ENCODE results near the gene BTBD19. TPM values are rescaled to one million over a fixed set of nuclear protein-coding genes. Genes with fewer than 3 reads are reported as not detected.

BTBD19 gene
- total RNA-seq, 1 donor from 2014 or later = 26.7 TPM

- H3K27ac Mint-ChIP-seq = peak overlapping the region; percentile 75
- H3K4me1 Mint-ChIP-seq (ENCODE audit: low read depth) = peaks cover 40% of the 10 kb centered on the region
- no peak overlapping the region for H3K4me3 Mint-ChIP-seq (ENCODE audit: low read depth)
- H3K9me3 Mint-ChIP-seq (ENCODE audit: low read depth) = no peaks in the 10 kb centered on the region
- no peak for DNase-seq (ENCODE audit: low spot score, unreplicated experiment)
- TF ChIP-seq CTCF (IDR thresholded peaks at IDR 0.05; ENCODE audit: unreplicated experiment) = no peak
- H3K27me3 Mint-ChIP-seq = peaks cover 8% of the 10 kb centered on the region
- H3K36me3 Mint-ChIP-seq (ENCODE audit: insufficient read depth) = peaks cover 7% of the 10 kb centered on the region
Observed at GRCh38 chr1:44805311-44806024, 2.9 kb upstream of the BTBD19 start.

GRCh38 chr1:44806025-44806703, 2.2 kb upstream of the BTBD19 start:
- H3K9me3 Mint-ChIP-seq (ENCODE audit: low read depth) = no peaks in the 10 kb centered on the region
- H3K4me1 Mint-ChIP-seq (ENCODE audit: low read depth) = peaks cover 43% of the 10 kb centered on the region
- H3K4me3 Mint-ChIP-seq (ENCODE audit: low read depth) = no peak overlapping the region
- no peak for TF ChIP-seq CTCF (IDR thresholded peaks at IDR 0.05; ENCODE audit: unreplicated experiment)
- peak overlapping the region; percentile 99 for H3K27ac Mint-ChIP-seq
- H3K36me3 Mint-ChIP-seq (ENCODE audit: insufficient read depth) = peaks cover 7% of the 10 kb centered on the region
- peaks cover 5% of the 10 kb centered on the region for H3K27me3 Mint-ChIP-seq
- DNase-seq (ENCODE audit: low spot score, unreplicated experiment) = no peak

- Mint-ChIP-seq H3K4me1 (ENCODE audit: low read depth) (peaks cover 43% of the 10 kb centered on the region), H3K9me3 (ENCODE audit: low read depth) (no peaks in the 10 kb centered on the region), H3K27ac (peak within 1 kb of the TSS; percentile 99), H3K36me3 (ENCODE audit: insufficient read depth) (peaks cover 6% of the 10 kb centered on the region), H3K4me3 (ENCODE audit: low read depth) (peak within 1 kb of the TSS; percentile 69), H3K27me3 (peaks cover 4% of the 10 kb centered on the region)
- no peak for TF ChIP-seq CTCF (IDR thresholded peaks at IDR 0.05; ENCODE audit: unreplicated experiment)
- no peak for DNase-seq (ENCODE audit: low spot score, unreplicated experiment)
Observed at GRCh38 chr1:44806704-44807363, 1.5 kb upstream of the BTBD19 start, which contains the start of gene DYNLT4. Gene DYNLT4 (minus strand): TSS chr1:44807351. CDS start chr1:44806668, 683 bp downstream.

- DNase-seq (ENCODE audit: low spot score, unreplicated experiment) = peak; percentile 63
- no peaks in the 10 kb centered on the region for H3K9me3 Mint-ChIP-seq (ENCODE audit: low read depth)
- peaks cover 39% of the 10 kb centered on the region for H3K4me1 Mint-ChIP-seq (ENCODE audit: low read depth)
- no peak for TF ChIP-seq CTCF (IDR thresholded peaks at IDR 0.05; ENCODE audit: unreplicated experiment)
- peak overlapping the region; percentile 99 for H3K27ac Mint-ChIP-seq
- H3K4me3 Mint-ChIP-seq (ENCODE audit: low read depth) = peak overlapping the region; percentile 54
- peaks cover 5% of the 10 kb centered on the region for H3K36me3 Mint-ChIP-seq (ENCODE audit: insufficient read depth)
- H3K27me3 Mint-ChIP-seq = no peaks in the 10 kb centered on the region
Observed at GRCh38 chr1:44807364-44808062, 810 bp upstream of the BTBD19 start.

All from progenitor cell of endocrine pancreas (in vitro differentiated cells).